Measurements from ENCODE around the gene RP9.
"Not testable (repeated sequence)": the region's sequence is repeated elsewhere in the genome, so short reads cannot be mapped to it uniquely, and the experiment has no call there.

Gene RP9

GRCh38 chr7:33107136-33108066 lies 1.8 kb downstream of the RP9 start:
- DNase-seq: peak in 10 of 56 donors; percentile 2 to 63 (median 7)

DNA sequence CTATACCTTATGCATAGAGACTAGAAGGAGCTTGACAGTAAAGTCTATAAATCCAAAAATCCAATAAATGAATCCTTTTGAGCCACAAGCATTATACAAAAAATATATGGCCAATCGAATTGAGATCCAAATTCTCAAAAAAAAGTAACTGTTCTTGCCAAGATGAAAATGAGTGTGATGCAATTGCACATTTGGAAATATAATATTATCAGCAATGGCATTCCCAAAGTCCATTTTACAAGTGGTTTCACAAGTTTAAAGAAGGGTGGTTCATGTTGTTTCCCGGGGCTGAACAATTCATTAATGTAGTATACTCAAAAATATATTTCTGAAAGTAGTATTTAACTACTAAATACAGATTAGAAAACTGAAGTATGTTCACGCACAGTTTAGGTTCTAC lies 7.3 kb downstream of the RP9 start:
- DNase-seq: no peak

GRCh38 chr7:33100770-33101169 lies 8.4 kb downstream of the RP9 start:
- DNase-seq: no peak

- no peak for DNase-seq
Observed at GRCh38 chr7:33099154-33099940, 9.9 kb downstream of the RP9 start.

GRCh38 chr7:33094745-33095275 lies 14.4 kb downstream of the RP9 start:
- not testable (repeated sequence) for DNase-seq

DNA sequence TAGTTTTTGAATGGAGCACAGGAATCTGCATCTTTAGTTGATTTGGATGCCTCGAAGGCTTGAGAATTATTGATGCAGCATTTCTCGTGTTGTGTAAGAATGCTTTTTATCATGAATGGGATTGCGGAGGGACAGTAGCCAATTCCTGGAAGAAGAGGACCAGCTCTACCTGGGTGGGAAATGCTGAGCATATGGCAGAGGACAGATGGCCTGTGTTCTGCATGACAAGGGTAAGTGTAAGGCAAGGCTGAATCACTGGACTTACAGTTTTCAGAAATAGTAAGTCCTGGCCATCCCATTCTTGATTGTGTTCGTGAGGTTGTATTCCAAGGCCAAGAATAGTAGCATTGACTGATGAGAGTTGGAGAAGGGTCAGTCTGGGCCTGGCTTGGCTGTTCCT lies 15.9 kb downstream of the RP9 start:
- DNase-seq: no peak

DNA sequence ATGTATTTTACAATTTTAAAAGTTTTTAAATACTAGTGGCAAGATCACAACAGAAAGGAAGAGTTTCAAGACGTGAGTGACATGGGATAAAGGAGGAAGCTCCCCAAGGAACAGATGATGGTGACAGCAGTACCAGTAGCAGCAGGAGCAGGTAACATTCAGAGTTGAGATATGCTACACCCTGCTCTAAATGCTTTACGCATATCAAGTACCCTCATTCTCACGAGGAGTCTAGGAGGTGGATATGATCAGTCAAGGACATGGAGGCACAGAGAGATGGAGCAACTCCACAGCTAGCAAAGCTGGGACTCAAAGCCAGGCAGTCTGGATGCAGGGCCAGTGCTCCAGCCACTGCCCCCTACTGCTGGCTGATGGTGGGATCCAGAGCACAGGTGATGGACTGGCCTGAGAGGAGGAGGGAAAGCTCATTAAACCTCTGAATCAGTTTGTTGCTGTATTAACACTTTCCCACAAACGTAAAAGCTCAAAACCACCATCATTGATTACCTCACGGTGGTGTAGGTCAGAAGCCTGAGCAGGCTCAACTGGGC lies 17.5 kb downstream of the RP9 start:
- DNase-seq: no peak

- DNase-seq: no peak
Observed at GRCh38 chr7:33091111-33091531, 18.1 kb downstream of the RP9 start.

GRCh38 chr7:33089142-33089541 lies 20.1 kb downstream of the RP9 start:
- no peak for DNase-seq

GRCh38 chr7:33087858-33088257 lies 21.3 kb downstream of the RP9 start:
- DNase-seq: no peak

- DNase-seq: no peak
Observed at GRCh38 chr7:33087356-33087755, 21.8 kb downstream of the RP9 start.

- DNase-seq: no peak
Observed at GRCh38 chr7:33079763-33080690, 29.2 kb downstream of the RP9 start.

DNA sequence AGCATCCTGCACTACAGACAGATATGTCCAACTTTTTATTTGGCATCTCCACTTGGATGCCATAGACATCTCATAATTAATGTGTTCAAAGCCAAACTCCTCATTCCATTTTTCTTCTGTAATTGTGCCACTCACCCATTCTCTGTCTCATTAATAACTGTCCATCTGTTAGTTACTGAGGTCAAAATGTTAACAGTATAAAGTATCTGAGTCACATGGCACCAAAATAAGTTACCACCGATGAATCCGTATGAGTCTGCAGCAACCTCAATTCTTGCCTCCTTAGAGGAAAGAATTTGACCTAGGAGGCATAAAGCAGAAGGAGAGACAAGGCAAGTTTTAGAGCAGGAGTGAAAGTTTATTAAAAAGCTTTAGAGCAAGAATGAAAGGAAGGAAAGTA lies 30.1 kb downstream of the RP9 start:
- no peak for DNase-seq

DNA sequence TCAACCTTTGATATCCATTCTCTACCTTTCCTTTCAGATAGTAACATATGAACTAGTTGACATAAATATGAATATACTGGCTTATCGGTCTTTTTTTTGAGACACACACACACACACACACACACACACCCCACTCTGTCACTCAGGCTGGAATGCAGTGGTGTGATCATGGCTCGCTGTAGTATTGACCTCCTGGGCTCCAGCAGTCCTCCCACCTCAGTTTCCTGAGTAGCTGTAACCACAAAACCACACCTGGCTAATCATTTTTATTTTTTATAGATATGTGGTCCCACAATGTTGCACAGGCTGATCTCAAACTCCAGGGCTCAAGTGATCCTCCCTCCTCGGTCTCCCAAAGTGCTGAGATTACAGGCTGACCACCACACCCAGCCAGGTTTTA lies 32.5 kb downstream of the RP9 start:
- DNase-seq: no peak

DNA sequence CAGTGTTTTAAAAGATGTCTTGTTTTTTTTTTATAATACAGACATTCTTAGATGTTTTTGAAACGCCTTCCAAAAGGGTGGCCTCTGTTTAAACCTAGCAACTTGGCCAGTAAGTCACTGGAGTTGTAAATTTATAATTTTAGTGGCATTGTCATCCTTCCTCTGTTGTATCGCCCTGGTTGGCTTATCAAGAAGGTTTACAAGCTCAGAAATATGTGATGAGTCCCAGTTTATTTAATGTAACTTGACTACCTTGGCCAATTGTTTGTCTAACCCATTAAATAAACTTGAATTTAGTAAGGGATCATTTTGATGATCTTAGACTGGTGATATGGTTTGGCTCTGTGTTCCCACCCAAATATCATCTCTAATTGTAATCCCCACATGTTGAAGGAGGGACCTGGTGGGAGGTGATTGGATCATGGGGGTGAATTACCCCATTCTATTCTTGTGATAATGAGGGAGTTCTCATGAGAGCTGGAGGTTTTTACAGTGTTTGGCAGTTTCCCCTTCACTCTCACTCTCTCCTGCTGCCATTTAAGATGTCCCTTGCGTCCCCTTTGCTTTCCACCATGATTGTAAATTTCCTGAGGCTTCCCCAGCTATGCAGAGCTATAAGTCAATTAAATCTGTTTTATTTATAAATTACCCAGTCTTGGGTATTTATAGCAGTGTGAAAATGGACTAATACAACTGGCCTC lies 33.2 kb downstream of the RP9 start:
- no peak for DNase-seq

DNA sequence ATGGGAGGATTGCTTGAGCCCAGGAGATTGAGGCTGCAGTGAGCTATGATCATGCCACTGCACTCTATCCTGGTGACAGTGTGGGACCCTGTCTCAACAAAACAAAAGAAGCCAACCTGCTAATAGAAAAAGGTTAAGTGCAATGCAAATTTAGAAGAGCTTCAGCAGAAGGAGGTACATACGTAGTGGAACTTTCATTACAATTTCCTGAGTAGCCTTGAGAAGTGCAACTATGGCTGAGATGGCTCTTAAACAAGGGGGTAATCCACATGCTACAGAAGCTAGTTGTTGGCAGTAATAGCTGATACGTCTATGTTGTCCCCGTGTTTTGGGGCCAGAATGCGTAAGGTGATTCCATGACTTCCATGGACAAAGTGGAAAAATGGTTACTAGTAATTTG lies 36.0 kb downstream of the RP9 start:
- DNase-seq: no peak

- DNase-seq: no peak
Observed at GRCh38 chr7:33072471-33072870, 36.7 kb downstream of the RP9 start.

GRCh38 chr7:33070831-33071230 lies 38.4 kb downstream of the RP9 start:
- DNase-seq: no peak

DNA sequence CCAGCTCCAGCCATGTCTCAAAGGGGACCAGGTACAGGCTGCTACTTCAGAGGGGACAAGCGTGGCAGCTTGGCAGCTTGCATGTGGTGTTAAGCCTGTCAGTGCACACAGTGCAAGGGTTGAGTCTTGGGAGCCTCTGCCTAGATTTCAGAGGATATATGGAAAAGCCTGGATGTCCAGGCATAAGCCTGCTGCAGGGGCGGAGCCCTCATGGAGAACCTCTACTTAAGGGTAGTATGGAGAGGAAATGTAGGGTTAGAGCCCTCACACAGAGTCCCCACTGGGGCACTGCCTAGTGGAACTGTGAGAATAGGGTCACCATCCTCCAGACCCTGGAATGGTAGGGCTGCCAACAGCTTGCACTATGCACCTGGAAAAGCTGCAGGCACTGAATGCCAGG lies 38.9 kb downstream of the RP9 start:
- no peak for DNase-seq

- DNase-seq: no peak
Observed at GRCh38 chr7:33067921-33068320, 41.3 kb downstream of the RP9 start.

Measured in nucleus accumbens (tissue), 56 donors.